ENCODE data around the gene NCS1. TPM values are rescaled to one million over a fixed set of nuclear protein-coding genes. Genes with fewer than 3 reads are reported as not detected.

The NCS1 gene
- total RNA-seq, 1 donor from 2014 or later: 37.7 TPM

GRCh38 chr9:130265431-130266235, 93.4 kb downstream of the NCS1 start, which contains the start of gene HMCN2:
TSS of gene HMCN2 (plus strand) at chr9:130265760. CDS start at chr9:130265879, 119 bp downstream.
- TF ChIP-seq CTCF (IDR thresholded peaks at IDR 0.05): no peak
- peaks cover 83% of the 10 kb centered on the region for H3K27me3 Mint-ChIP-seq (ENCODE audit: unreplicated experiment)
- DNase-seq (ENCODE audit: extremely low spot score, unreplicated experiment): no peak
- no peaks in the 10 kb centered on the region for H3K36me3 Mint-ChIP-seq (ENCODE audit: unreplicated experiment)
- H3K27ac Mint-ChIP-seq (ENCODE audit: unreplicated experiment): no peak within 1 kb of the TSS
- no peaks in the 10 kb centered on the region for H3K9me3 Mint-ChIP-seq (ENCODE audit: unreplicated experiment)
- peak within 1 kb of the TSS; percentile 56 for H3K4me3 Mint-ChIP-seq (ENCODE audit: unreplicated experiment)
- peaks cover 5% of the 10 kb centered on the region for H3K4me1 Mint-ChIP-seq (ENCODE audit: unreplicated experiment)

GRCh38 chr9:130266236-130267098, 94.3 kb downstream of the NCS1 start:
- Mint-ChIP-seq H3K4me3 (ENCODE audit: unreplicated experiment) (peak overlapping the region; percentile 56), H3K27ac (ENCODE audit: unreplicated experiment) (no peak overlapping the region), H3K36me3 (ENCODE audit: unreplicated experiment) (no peaks in the 10 kb centered on the region), H3K27me3 (ENCODE audit: unreplicated experiment) (peaks cover 85% of the 10 kb centered on the region), H3K4me1 (ENCODE audit: unreplicated experiment) (peaks cover 5% of the 10 kb centered on the region), H3K9me3 (ENCODE audit: unreplicated experiment) (no peaks in the 10 kb centered on the region)
- DNase-seq (ENCODE audit: extremely low spot score, unreplicated experiment): no peak
- TF ChIP-seq CTCF (IDR thresholded peaks at IDR 0.05): no peak

GRCh38 chr9:130267930-130268329, 95.7 kb downstream of the NCS1 start:
- Mint-ChIP-seq H3K9me3 (ENCODE audit: unreplicated experiment) (no peaks in the 10 kb centered on the region), H3K27me3 (ENCODE audit: unreplicated experiment) (peaks cover 82% of the 10 kb centered on the region), H3K4me1 (ENCODE audit: unreplicated experiment) (peaks cover 5% of the 10 kb centered on the region), H3K4me3 (ENCODE audit: unreplicated experiment) (no peak overlapping the region), H3K36me3 (ENCODE audit: unreplicated experiment) (no peaks in the 10 kb centered on the region), H3K27ac (ENCODE audit: unreplicated experiment) (no peak overlapping the region)
- DNase-seq (ENCODE audit: extremely low spot score, unreplicated experiment): no peak
- no peak for TF ChIP-seq CTCF (IDR thresholded peaks at IDR 0.05)

- H3K36me3 Mint-ChIP-seq (ENCODE audit: unreplicated experiment): no peaks in the 10 kb centered on the region
- peaks cover 5% of the 10 kb centered on the region for H3K4me1 Mint-ChIP-seq (ENCODE audit: unreplicated experiment)
- no peak for DNase-seq (ENCODE audit: extremely low spot score, unreplicated experiment)
- no peak overlapping the region for H3K4me3 Mint-ChIP-seq (ENCODE audit: unreplicated experiment)
- H3K9me3 Mint-ChIP-seq (ENCODE audit: unreplicated experiment): no peaks in the 10 kb centered on the region
- H3K27me3 Mint-ChIP-seq (ENCODE audit: unreplicated experiment): peaks cover 80% of the 10 kb centered on the region
- H3K27ac Mint-ChIP-seq (ENCODE audit: unreplicated experiment): no peak overlapping the region
- no peak for TF ChIP-seq CTCF (IDR thresholded peaks at IDR 0.05)
Measured at GRCh38 chr9:130268521-130269211, 96.5 kb downstream of the NCS1 start.
